A549 (cell line): ENCODE data around the gene TRUB2. TPM values are rescaled to one million over a fixed set of nuclear protein-coding genes. Genes with fewer than 3 reads are reported as not detected.

Experiments
- ATAC-seq, 2 experiments: fragments of 200-7000 bp in 1 of 2; fragments of >200 bp in 1 of 2; cut with Nextera tagmentation in 1 of 2; cut with Tn5 transposase in 1 of 2; 3 replicates each; pipeline versions ENCODE4 v1.8.0 to v1.9.1; 2018 to 2020; ENCODE audit warnings: mild to moderate bottlenecking in 1 of 2, moderate library complexity in 1 of 2
- CTCF ChIA-PET: fragments of 300-600 bp; sonication (Branson Sonifier 250); formaldehyde crosslinking; extraction: SDS; loops from one replicate; lab custom pipeline; 2021; ENCODE audit warnings: antibody characterized with exemption, inconsistent platforms; lab: Yijun Ruan, JAX
- POLR2A ChIA-PET: fragments of 350-600 bp; formaldehyde crosslinking; extraction: SDS; loops from one replicate; lab custom pipeline; 2021; ENCODE audit warnings: antibody characterized with exemption, inconsistent platforms; lab: Yijun Ruan, JAX
- DNase-seq, 2 experiments: peaks; one replicate each; pipeline versions ENCODE4 v3.0.0 to v3.0.0-alpha.2; 2011 to 2016; ENCODE audit warnings: low read depth in 1 of 2, low spot score in 1 of 2
- FAIRE-seq: peaks from 2 replicates; lab custom pipeline; 2011; peaks lifted over from hg19 to GRCh38; lab: Jason Lieb, UNC
- H3K27ac ChIP-seq, 2 experiments: fragments of >200 bp; sonication (Bioruptor Twin); formaldehyde crosslinking; 3 replicates each; pipeline ENCODE4 v1.5.1; 2016 to 2017
- H3K4me1 ChIP-seq: fragments of >200 bp; sonication (Bioruptor Twin); formaldehyde crosslinking; 3 replicates; pipeline ENCODE4 v1.6.1; 2016
- H3K4me2 ChIP-seq: fragments of >200 bp; sonication (Bioruptor Twin); formaldehyde crosslinking; 3 replicates; pipeline ENCODE4 v1.6.1; 2016
- H3K4me3 ChIP-seq: fragments of >200 bp; sonication (Bioruptor Twin); formaldehyde crosslinking; 3 replicates; pipeline ENCODE4 v1.5.1; 2016
- H3K9me3 ChIP-seq: fragments of >200 bp; sonication (Bioruptor Twin); formaldehyde crosslinking; 3 replicates; pipeline ENCODE4 v1.6.1; 2016
- CHD2 ChIP-seq: fragments of 150-350 bp; IDR thresholded peaks from 2 replicates; pipeline ENCODE4 v1.6.1; 2014; ENCODE audit warnings: low read length; ENCODE audit not compliant: partially characterized antibody
- CHD4 ChIP-seq: fragments of 200-600 bp; sonication (generic); IDR thresholded peaks from 2 replicates; pipeline ENCODE4 v1.6.1; 2016; ENCODE audit warnings: antibody characterized with exemption, mild to moderate bottlenecking, borderline replicate concordance
- EHF ChIP-seq: fragments of 250-450 bp; sonication (Bioruptor Pico); IDR thresholded peaks from 2 replicates; pipeline ENCODE4 v1.5.0; 2020; ENCODE audit warnings: mild to moderate bottlenecking
- EP300 ChIP-seq, 2 experiments: fragments of >200 bp; sonication (Bioruptor Twin); formaldehyde crosslinking; IDR thresholded peaks; 2 replicates in 1 of 2; 3 replicates in 1 of 2; pipeline ENCODE4 v1.6.1; 2016 to 2017
- FOSB ChIP-seq: fragments of 250-450 bp; sonication (Bioruptor Pico); IDR thresholded peaks from 2 replicates; pipeline ENCODE4 v1.5.0; 2020; ENCODE audit warnings: mild to moderate bottlenecking, moderate library complexity
- FOSL2 ChIP-seq, 2 experiments: fragments of 450-650 bp in 1 of 2; fragments of >200 bp in 1 of 2; sonication (Bioruptor Twin) in 1 of 2; formaldehyde crosslinking; IDR thresholded peaks; 2 replicates each; pipeline versions ENCODE4 v1.5.0 to v1.6.1; 2016 to 2020; ENCODE audit warnings: mild to moderate bottlenecking in 1 of 2, moderate library complexity in 1 of 2
- GATA3 ChIP-seq: IDR thresholded peaks from 2 replicates; pipeline ENCODE4 v1.6.1; 2012; ENCODE audit warnings: borderline replicate concordance
- HEYL ChIP-seq: fragments of 250-450 bp; sonication (Bioruptor Pico); IDR thresholded peaks from 2 replicates; pipeline ENCODE4 v1.8.0; 2021; ENCODE audit warnings: mild to moderate bottlenecking, moderate library complexity
- HOXA7 ChIP-seq: fragments of 250-450 bp; sonication (Bioruptor Pico); IDR thresholded peaks from 2 replicates; pipeline ENCODE4 v1.5.0; 2020; ENCODE audit warnings: mild to moderate bottlenecking, moderate library complexity
- KDM1A ChIP-seq: fragments of 200-600 bp; sonication (generic); IDR thresholded peaks from 2 replicates; pipeline ENCODE4 v1.6.1; 2016; ENCODE audit warnings: low read depth, mild to moderate bottlenecking
- KDM5A ChIP-seq: fragments of 200-600 bp; sonication (generic); IDR thresholded peaks from 2 replicates; pipeline ENCODE4 v1.6.1; 2016; ENCODE audit warnings: antibody characterized with exemption, mild to moderate bottlenecking
- NPAS2 ChIP-seq: fragments of 250-450 bp; sonication (Bioruptor Pico); IDR thresholded peaks from 2 replicates; pipeline ENCODE4 v1.8.0; 2022; ENCODE audit warnings: mild to moderate bottlenecking, moderate library complexity, borderline replicate concordance
- NR3C1 ChIP-seq: fragments of >200 bp; sonication (Bioruptor Twin); formaldehyde crosslinking; IDR thresholded peaks from 3 replicates; pipeline ENCODE4 v1.6.1; 2017
- RARB ChIP-seq: fragments of 250-450 bp; sonication (Bioruptor Pico); IDR thresholded peaks from 2 replicates; pipeline ENCODE4 v1.8.0; 2021; ENCODE audit warnings: mild to moderate bottlenecking, moderate library complexity
- RFX5 ChIP-seq: fragments of 450-650 bp; IDR thresholded peaks from 2 replicates; pipeline ENCODE4 v1.7.1; 2014; ENCODE audit warnings: antibody characterized with exemption, mild to moderate bottlenecking, moderate library complexity
- RNF2 ChIP-seq: fragments of 200-600 bp; sonication (generic); IDR thresholded peaks from 2 replicates; pipeline ENCODE4 v1.6.1; 2016; ENCODE audit warnings: low read depth, mild to moderate bottlenecking, antibody characterized with exemption, moderate library complexity, borderline replicate concordance
- SREBF2 ChIP-seq: fragments of 450-650 bp; IDR thresholded peaks from 2 replicates; pipeline ENCODE4 v1.6.1; 2014; ENCODE audit warnings: mild to moderate bottlenecking, moderate library complexity
- ZFP36 ChIP-seq: fragments of 450-650 bp; IDR thresholded peaks from 2 replicates; pipeline ENCODE4 v1.6.1; 2014; ENCODE audit warnings: borderline replicate concordance; ENCODE audit not compliant: partially characterized antibody
- ZSCAN20 ChIP-seq: fragments of 250-450 bp; sonication (Bioruptor Pico); IDR thresholded peaks from 2 replicates; pipeline ENCODE4 v1.8.0; 2022; ENCODE audit warnings: mild to moderate bottlenecking, moderate library complexity
- WGBS: methylation state at CpG from one replicate; pipeline ENCODE4 v1.1.6; 2017; ENCODE audit errors: missing lambda C conversion rate; 5-methylcytosine and 5-hydroxymethylcytosine counted together
- polyA plus RNA-seq, 4 experiments: library from polyadenylated mRNA; depleted of rRNA in 3 of 4; stranded (reverse); fragments of >200 nt; fragmentation: RNase III in 1 of 4; extraction: RNeasy Plus Mini Kit Qiagen cat#74134 plus additional on column Dnase treatment in 1 of 4; gene quantifications; 2 replicates in 3 of 4; 3 replicates in 1 of 4; pipeline ENCODE4 v1.2.3, GENCODE V29; 2011 to 2017
- TF ChIP-seq, protein P1 (sequence below): fragments of >200 bp; sonication (Bioruptor Twin); formaldehyde crosslinking; IDR thresholded peaks from 3 replicates; pipeline ENCODE4 v1.5.1; 2016
- TF ChIP-seq, protein P2 (sequence below): fragments of 450-650 bp; IDR thresholded peaks from 2 replicates; pipeline ENCODE4 v1.6.1; 2014; ENCODE audit warnings: antibody characterized with exemption
- TF ChIP-seq, protein P3 (sequence below): IDR thresholded peaks from 2 replicates; pipeline ENCODE4 v1.6.1; 2012; ENCODE audit warnings: low read depth, borderline replicate concordance
- TF ChIP-seq, protein P4 (sequence below): fragments of >200 bp; sonication (Bioruptor Twin); formaldehyde crosslinking; IDR thresholded peaks from 3 replicates; pipeline ENCODE4 v1.6.1; 2016
- TF ChIP-seq, protein P5 (sequence below): fragments of >200 bp; sonication (Bioruptor Twin); formaldehyde crosslinking; IDR thresholded peaks from 2 replicates; pipeline ENCODE4 v1.6.1; 2016
- TF ChIP-seq, protein P6 (sequence below): fragments of 250-450 bp; sonication (Bioruptor Pico); IDR thresholded peaks from 2 replicates; pipeline ENCODE4 v1.5.0; 2020; ENCODE audit warnings: low read depth, mild to moderate bottlenecking, moderate library complexity

Gene TRUB2
- polyA plus RNA-seq, 2 of the 4 experiments (the other 2 are of a cell fraction): 29.0 to 38.7 TPM

DNA sequence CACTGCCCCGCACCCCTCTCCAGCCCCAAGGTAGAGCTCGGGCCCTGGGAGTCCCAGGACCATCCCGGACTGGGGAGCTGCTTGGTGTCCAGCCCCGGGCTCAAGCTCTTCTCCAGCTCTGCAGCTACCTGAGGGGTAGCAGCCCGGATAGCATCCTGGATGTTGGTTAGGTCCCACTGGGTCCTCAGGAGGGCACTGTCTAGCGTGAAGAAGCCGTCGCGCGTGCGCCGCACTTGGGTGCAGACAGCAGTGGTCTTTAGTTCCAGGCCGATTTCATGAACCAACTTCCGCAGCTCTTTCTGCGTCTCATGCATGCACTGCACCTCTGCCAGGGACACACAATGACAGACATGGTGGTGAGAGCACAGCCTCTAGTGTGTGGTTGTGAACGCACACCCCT is 12.7 kb downstream of the TRUB2 start:
- ChIA-PET CTCF (interaction anchor here (1.2 to 8.9 kb wide), 7 partner anchors 9 to 52 kb away, joined by 3 to 97 read pairs (median 7); partner anchors contain the start of gene TRUB2), POLR2A (no interaction called here)
- Histone ChIP-seq H3K27ac (no peak overlapping the region), H3K4me2 (no peak overlapping the region), H3K4me1 (peaks cover 39% of the 10 kb centered on the region), H3K4me3 (no peak overlapping the region), H3K9me3 (no peaks in the 10 kb centered on the region)
- DNase-seq: no peak
- TF ChIP-seq, protein P1, sequence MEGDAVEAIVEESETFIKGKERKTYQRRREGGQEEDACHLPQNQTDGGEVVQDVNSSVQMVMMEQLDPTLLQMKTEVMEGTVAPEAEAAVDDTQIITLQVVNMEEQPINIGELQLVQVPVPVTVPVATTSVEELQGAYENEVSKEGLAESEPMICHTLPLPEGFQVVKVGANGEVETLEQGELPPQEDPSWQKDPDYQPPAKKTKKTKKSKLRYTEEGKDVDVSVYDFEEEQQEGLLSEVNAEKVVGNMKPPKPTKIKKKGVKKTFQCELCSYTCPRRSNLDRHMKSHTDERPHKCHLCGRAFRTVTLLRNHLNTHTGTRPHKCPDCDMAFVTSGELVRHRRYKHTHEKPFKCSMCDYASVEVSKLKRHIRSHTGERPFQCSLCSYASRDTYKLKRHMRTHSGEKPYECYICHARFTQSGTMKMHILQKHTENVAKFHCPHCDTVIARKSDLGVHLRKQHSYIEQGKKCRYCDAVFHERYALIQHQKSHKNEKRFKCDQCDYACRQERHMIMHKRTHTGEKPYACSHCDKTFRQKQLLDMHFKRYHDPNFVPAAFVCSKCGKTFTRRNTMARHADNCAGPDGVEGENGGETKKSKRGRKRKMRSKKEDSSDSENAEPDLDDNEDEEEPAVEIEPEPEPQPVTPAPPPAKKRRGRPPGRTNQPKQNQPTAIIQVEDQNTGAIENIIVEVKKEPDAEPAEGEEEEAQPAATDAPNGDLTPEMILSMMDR: no peak
- no peak for TF ChIP-seq NPAS2 (CRISPR knock-in tag)
- TF ChIP-seq EP300 (IDR thresholded peaks at IDR 0.05): no peak
- TF ChIP-seq RNF2: no peak
- TF ChIP-seq, protein P2, sequence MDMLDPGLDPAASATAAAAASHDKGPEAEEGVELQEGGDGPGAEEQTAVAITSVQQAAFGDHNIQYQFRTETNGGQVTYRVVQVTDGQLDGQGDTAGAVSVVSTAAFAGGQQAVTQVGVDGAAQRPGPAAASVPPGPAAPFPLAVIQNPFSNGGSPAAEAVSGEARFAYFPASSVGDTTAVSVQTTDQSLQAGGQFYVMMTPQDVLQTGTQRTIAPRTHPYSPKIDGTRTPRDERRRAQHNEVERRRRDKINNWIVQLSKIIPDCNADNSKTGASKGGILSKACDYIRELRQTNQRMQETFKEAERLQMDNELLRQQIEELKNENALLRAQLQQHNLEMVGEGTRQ: no peak
- TF ChIP-seq, protein P3, sequence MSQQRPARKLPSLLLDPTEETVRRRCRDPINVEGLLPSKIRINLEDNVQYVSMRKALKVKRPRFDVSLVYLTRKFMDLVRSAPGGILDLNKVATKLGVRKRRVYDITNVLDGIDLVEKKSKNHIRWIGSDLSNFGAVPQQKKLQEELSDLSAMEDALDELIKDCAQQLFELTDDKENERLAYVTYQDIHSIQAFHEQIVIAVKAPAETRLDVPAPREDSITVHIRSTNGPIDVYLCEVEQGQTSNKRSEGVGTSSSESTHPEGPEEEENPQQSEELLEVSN: no peak
- no peak for TF ChIP-seq ZSCAN20 (CRISPR knock-in tag)
- TF ChIP-seq FOSB (CRISPR knock-in tag): no peak
- TF ChIP-seq, protein P4, sequence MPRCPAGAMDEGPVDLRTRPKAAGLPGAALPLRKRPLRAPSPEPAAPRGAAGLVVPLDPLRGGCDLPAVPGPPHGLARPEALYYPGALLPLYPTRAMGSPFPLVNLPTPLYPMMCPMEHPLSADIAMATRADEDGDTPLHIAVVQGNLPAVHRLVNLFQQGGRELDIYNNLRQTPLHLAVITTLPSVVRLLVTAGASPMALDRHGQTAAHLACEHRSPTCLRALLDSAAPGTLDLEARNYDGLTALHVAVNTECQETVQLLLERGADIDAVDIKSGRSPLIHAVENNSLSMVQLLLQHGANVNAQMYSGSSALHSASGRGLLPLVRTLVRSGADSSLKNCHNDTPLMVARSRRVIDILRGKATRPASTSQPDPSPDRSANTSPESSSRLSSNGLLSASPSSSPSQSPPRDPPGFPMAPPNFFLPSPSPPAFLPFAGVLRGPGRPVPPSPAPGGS: no peak
- no peak for TF ChIP-seq RARB (CRISPR knock-in tag)
- TF ChIP-seq, protein P5, sequence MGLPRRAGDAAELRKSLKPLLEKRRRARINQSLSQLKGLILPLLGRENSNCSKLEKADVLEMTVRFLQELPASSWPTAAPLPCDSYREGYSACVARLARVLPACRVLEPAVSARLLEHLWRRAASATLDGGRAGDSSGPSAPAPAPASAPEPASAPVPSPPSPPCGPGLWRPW: no peak
- TF ChIP-seq SREBF2: no peak
- no peak for TF ChIP-seq HOXA7 (CRISPR knock-in tag)
- TF ChIP-seq EHF: no peak
- TF ChIP-seq FOSL2 (IDR thresholded peaks at IDR 0.05): no peak
- TF ChIP-seq FOSL2 (CRISPR knock-in tag; IDR thresholded peaks at IDR 0.05): no peak
- no peak for TF ChIP-seq GATA3
- TF ChIP-seq KDM1A: no peak
- WGBS: 89% methylated on average over 14 of the region's 16 CpGs
- ATAC-seq: no peak
- FAIRE-seq: no peak

DNA sequence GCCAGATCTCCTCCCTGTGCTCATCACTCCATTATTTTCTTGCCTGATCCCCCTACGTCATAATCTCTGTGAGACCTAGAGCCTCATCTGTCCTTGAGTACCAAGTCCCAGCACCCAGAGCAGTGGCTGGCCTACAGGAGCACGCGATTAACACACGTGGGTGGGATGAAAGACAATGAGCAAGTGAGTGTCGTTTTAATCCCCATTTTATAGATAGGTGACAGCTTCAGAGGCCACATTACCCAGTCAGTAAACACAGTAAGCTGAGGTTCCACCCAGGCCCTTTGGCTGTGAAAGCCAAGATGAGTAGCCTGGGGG is 17.3 kb downstream of the TRUB2 start:
- H3K4me2 ChIP-seq: peak overlapping the region; percentile 27; the same call in 1 of the 3 replicates
- ATAC-seq: no peak
- ChIA-PET CTCF (interaction anchor here (1.0 to 14.8 kb wide), 7 partner anchors 9 to 331 kb away, joined by 3 to 182 read pairs (median 7); no protein-coding TSS in a partner anchor), POLR2A (interaction anchor here (0.8 to 1.1 kb wide), 2 partner anchors 29 to 331 kb away, joined by 3 to 5 read pairs; partner anchors contain the start of genes GOLGA2 and SWI5)
- H3K4me1 ChIP-seq: peaks cover 41% of the 10 kb centered on the region
- no peaks in the 10 kb centered on the region for H3K9me3 ChIP-seq
- TF ChIP-seq GATA3 (no peak), RFX5 (no peak), FOSB (CRISPR knock-in tag) (no peak), ZFP36 (no peak), KDM5A (no peak), CHD4 (no peak), SREBF2 (no peak), CHD2 (no peak), NR3C1 (no peak), HEYL (CRISPR knock-in tag) (no peak)
- TF ChIP-seq, protein P6, sequence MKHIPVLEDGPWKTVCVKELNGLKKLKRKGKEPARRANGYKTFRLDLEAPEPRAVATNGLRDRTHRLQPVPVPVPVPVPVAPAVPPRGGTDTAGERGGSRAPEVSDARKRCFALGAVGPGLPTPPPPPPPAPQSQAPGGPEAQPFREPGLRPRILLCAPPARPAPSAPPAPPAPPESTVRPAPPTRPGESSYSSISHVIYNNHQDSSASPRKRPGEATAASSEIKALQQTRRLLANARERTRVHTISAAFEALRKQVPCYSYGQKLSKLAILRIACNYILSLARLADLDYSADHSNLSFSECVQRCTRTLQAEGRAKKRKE (CRISPR knock-in tag): no peak
- TF ChIP-seq, protein P2: no peak
- 68% methylated on average over 5 of the region's 5 CpGs for WGBS
- no peak for DNase-seq
- no peak overlapping the region for H3K4me3 ChIP-seq
- peak overlapping the region in 1 of 2 experiments; percentile 93; a peak in 4 of 6 replicates for H3K27ac ChIP-seq
- FAIRE-seq: no peak
